Erythroblast (primary cell): Measurements from ENCODE around the gene MICU2.

ENCODE experiments used
- GATA1 ChIP-seq: IDR thresholded peaks from 2 replicates; pipeline ENCODE4 v1.6.1; 2011; ENCODE audit warnings: low read depth, mild to moderate bottlenecking, control low read depth, low read length, moderate library complexity
- POLR2A ChIP-seq: IDR thresholded peaks from 2 replicates; pipeline ENCODE4 v1.6.1; 2011; ENCODE audit warnings: mild to moderate bottlenecking, low read length

GRCh38 chr13:21466527-21466926, 137.4 kb downstream of the MICU2 start:
- TF ChIP-seq POLR2A = no peak
- no peak for TF ChIP-seq GATA1
